HG02943 (cell line): ENCODE data around the gene SMIM27.
A peak's percentile ranks its signal among the peaks of the same experiment; 100 is the strongest.

Experiments
- ATAC-seq: cut with Tn5 transposase; IDR thresholded peaks from one replicate; pipeline ENCODE4 v1.9.1; 2021; ENCODE audit warnings: mild to moderate bottlenecking, low read depth, moderate library complexity; ENCODE audit not compliant: unreplicated experiment

SMIM27 gene

GRCh38 chr9:32554107-32554506, 2.0 kb downstream of the SMIM27 start:
- no peak for ATAC-seq

- ATAC-seq, result no peak
Measured at GRCh38 chr9:32554591-32554990, 2.5 kb downstream of the SMIM27 start.

- ATAC-seq, result no peak
Measured at GRCh38 chr9:32558408-32558934, 6.3 kb downstream of the SMIM27 start.

GRCh38 chr9:32565967-32566366, 13.8 kb downstream of the SMIM27 start:
- ATAC-seq, result no peak

GRCh38 chr9:32566770-32567169, 14.6 kb downstream of the SMIM27 start:
- ATAC-seq, result no peak

GRCh38 chr9:32570262-32570661, 18.1 kb downstream of the SMIM27 start:
- no peak for ATAC-seq

- ATAC-seq, result peak; percentile 90
Measured at GRCh38 chr9:32571969-32572899, 20.1 kb downstream of the SMIM27 start.

- ATAC-seq, result peak; percentile 86
Measured at GRCh38 chr9:32572900-32573523, 20.9 kb downstream of the SMIM27 start, which contains the start of gene NDUFB6. NDUFB6 (minus strand) TSS chr9:32573159; CDS start chr9:32573060, 99 bp downstream.

- ATAC-seq, result no peak
Measured at GRCh38 chr9:32573821-32574220, 21.7 kb downstream of the SMIM27 start.

GRCh38 chr9:32574858-32575257, 22.7 kb downstream of the SMIM27 start:
- no peak for ATAC-seq

GRCh38 chr9:32577316-32577715, 25.2 kb downstream of the SMIM27 start:
- no peak for ATAC-seq

- no peak for ATAC-seq
Measured at GRCh38 chr9:32578976-32579375, 26.8 kb downstream of the SMIM27 start.

- no peak for ATAC-seq
Measured at GRCh38 chr9:32579706-32580331, 27.7 kb downstream of the SMIM27 start.

GRCh38 chr9:32580631-32581300, 28.6 kb downstream of the SMIM27 start:
- ATAC-seq, result no peak

- no peak for ATAC-seq
Measured at GRCh38 chr9:32581512-32582143, 29.5 kb downstream of the SMIM27 start.

GRCh38 chr9:32584784-32585183, 32.7 kb downstream of the SMIM27 start:
- no peak for ATAC-seq

- no peak for ATAC-seq
Measured at GRCh38 chr9:32587901-32588300, 35.8 kb downstream of the SMIM27 start.

- no peak for ATAC-seq
Measured at GRCh38 chr9:32589083-32589723, 37.1 kb downstream of the SMIM27 start.

- no peak for ATAC-seq
Measured at GRCh38 chr9:32590476-32590875, 38.3 kb downstream of the SMIM27 start.
